NB4 (cell line): ENCODE results near the gene TM9SF2.

Source experiments
- CTCF ChIP-seq: IDR thresholded peaks from one replicate; pipeline ENCODE4 v1.5.1; 2012; ENCODE audit warnings: low read depth, low read length
- POLR2A ChIP-seq: IDR thresholded peaks from 2 replicates; pipeline ENCODE4 v1.6.1; 2011; ENCODE audit warnings: mild to moderate bottlenecking; ENCODE audit not compliant: insufficient read length; ENCODE audit errors: extremely low read depth

GRCh38 chr13:99495466-99496183 is 5.6 kb upstream of the TM9SF2 start:
- TF ChIP-seq CTCF (no peak), POLR2A (no peak)
